Adrenal gland (tissue), 12 donors: ENCODE measurements around the gene KRTAP5-5. TPM values are rescaled to one million over a fixed set of nuclear protein-coding genes. Genes with fewer than 3 reads are reported as not detected.
"Not testable (repeated sequence)": the region's sequence is repeated elsewhere in the genome, so short reads cannot be mapped to it uniquely, and the experiment has no call there.

Source experiments
- DNase-seq, 7 donors: peaks; one replicate each; pipeline ENCODE4 v3.0.0-alpha.2; 2019 to 2020
- H3K27ac ChIP-seq, 5 donors: fragments of 200-600 bp; sonication (generic) in 4 of 5; 1 replicate in 3 of 5; 2 replicates in 2 of 5; pipeline versions ENCODE4 v1.5.1 to v1.8.0; 2016 to 2020; ENCODE audit warnings: mild to moderate bottlenecking in 1 of 5
- H3K27me3 ChIP-seq: fragments of 200-600 bp; 2 replicates; pipeline ENCODE4 v1.8.0; 2021
- H3K36me3 ChIP-seq, 2 donors: fragments of 200-600 bp; replicated peaks in 1 of 2; 1 replicate in 1 of 2; 2 replicates in 1 of 2; pipeline versions ENCODE4 v1.5.1 to v1.8.0; 2018 to 2022
- H3K4me1 ChIP-seq, 2 donors: fragments of 200-600 bp; replicated peaks in 1 of 2; 1 replicate in 1 of 2; 2 replicates in 1 of 2; pipeline versions ENCODE4 v1.5.1 to v1.8.0; 2018 to 2021
- H3K4me3 ChIP-seq, 4 donors: fragments of 200-600 bp; sonication (generic) in 3 of 4; one replicate each; pipeline ENCODE4 v1.5.1; 2016 to 2018
- H3K9me3 ChIP-seq, 3 donors: fragments of 200-600 bp; sonication (generic) in 1 of 3; replicated peaks in 1 of 3; 1 replicate in 2 of 3; 2 replicates in 1 of 3; pipeline versions ENCODE4 v1.5.1 to v1.8.0; 2016 to 2021
- CTCF ChIP-seq, 6 experiments: fragments of 450-650 bp in 4 of 6; fragments of 200-600 bp in 2 of 6; sonication (generic) in 1 of 6; IDR thresholded peaks; 1 replicate in 5 of 6; 2 replicates in 1 of 6; pipeline versions ENCODE4 v1.5.1 to v1.8.0; 2016 to 2021; ENCODE audit warnings: antibody characterized with exemption in 6 of 6, mild to moderate bottlenecking in 2 of 6, moderate library complexity in 1 of 6
- POLR2A ChIP-seq, 2 donors: fragments of 450-650 bp; IDR thresholded peaks; one replicate each; pipeline ENCODE4 v1.6.1; 2017; ENCODE audit warnings: antibody characterized with exemption in 2 of 2, mild to moderate bottlenecking in 2 of 2, moderate library complexity in 1 of 2
- WGBS, 4 donors: extraction: QIAGEN DNeasy Blood & Tissue Kit in 2 of 4; methylation state at CpG; one replicate each; pipeline versions ENCODE4 v1.1.5 to v1.1.7; 2013 to 2017; 5-methylcytosine and 5-hydroxymethylcytosine counted together
- intact Hi-C, 2 donors: fragments of 100-400 bp; cut with DNase I; formaldehyde crosslinking; loops; one replicate each; pipeline versions ENCODE4 v1.14.1 to v1.15.0; 2022 to 2023
- polyA plus RNA-seq, 3 donors: library from polyadenylated mRNA; stranded (reverse); fragments of 200-250 nt in 2 of 3; fragments of 350-450 nt in 1 of 3; fragmentation: Illumina TruSeq in 1 of 3; extraction: RNeasy Lipid Tissue Mini Kit (QIAGEN cat#74804) in 1 of 3; gene quantifications; one replicate each; pipeline ENCODE4 v1.2.3, GENCODE V29; 2013 to 2014
- total RNA-seq, 9 donors: library from RNA; depleted of rRNA in 4 of 9; stranded (reverse); fragments of >200 nt in 4 of 9; fragments of 120-200 nt in 1 of 9; fragmentation: NEBNext Ultra II Directional in 1 of 9; extraction: Animal tissue kit (Norgen Biotek cat#: 25700) in 1 of 9; gene quantifications; one replicate each; pipeline versions ENCODE4 v1.1.0 to v1.2.4, GENCODE V29; 2013 to 2023
- donor health status: healthy with polysubstance abuse.
- donor health status: Bipolar disorder and iron deficiency.
- donor health status: DM: yes; HTN: yes; CAD: no.
- donor health status: DM: no; HTN: no; CAD: no.
- donor health status: DM: no; HTN: no; CAD: no.
- donor health status: DM: yes; HTN: yes; CAD: no.

The KRTAP5-5 gene
- total and polyA plus RNA-seq, 12 donors, result not detected

- intact Hi-C loops, result no loop called here
- H3K27me3 ChIP-seq, result no peaks in the 10 kb centered on the region
- H3K36me3 ChIP-seq, result no peaks in the 10 kb centered on the region
- H3K27ac ChIP-seq, result no peak overlapping the region
- TF ChIP-seq CTCF (IDR thresholded peaks at IDR 0.05), result no peak
- no peak for TF ChIP-seq POLR2A (IDR thresholded peaks at IDR 0.05)
- no peak overlapping the region for H3K4me3 ChIP-seq
- 58 to 90% (median 68%) methylated on average over 1 of the region's 1 CpG for WGBS, 4 donors
- DNase-seq, result no peak
- H3K4me1 ChIP-seq, result no peaks in the 10 kb centered on the region
- H3K9me3 ChIP-seq, result no peaks in the 10 kb centered on the region
Measured at GRCh38 chr11:1603629-1604028, 25.9 kb upstream of the KRTAP5-5 start.

DNA sequence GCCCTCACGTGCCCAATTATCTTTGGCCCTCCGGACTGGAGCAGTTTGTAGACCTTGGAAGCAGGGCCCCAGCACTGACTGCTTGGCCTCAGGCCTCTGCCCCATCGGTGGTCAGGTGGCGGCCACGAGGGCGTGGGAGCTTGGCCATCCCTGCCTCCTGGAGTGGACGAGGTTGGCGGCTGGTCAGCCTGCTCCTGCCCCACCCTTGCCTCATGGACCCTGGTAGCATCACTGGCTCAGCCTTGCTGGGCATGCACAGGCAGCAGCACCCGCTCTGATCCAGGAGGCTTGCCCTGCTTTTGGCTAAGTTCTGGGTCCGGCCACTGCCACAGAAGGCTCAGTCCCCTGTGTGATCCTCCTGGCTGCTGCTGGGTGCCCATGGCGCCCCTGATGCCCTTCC, 25.4 kb upstream of the KRTAP5-5 start:
- no peak for DNase-seq
- 84 to 90% (median 87%) methylated on average over 7 to 11 of the region's 11 CpGs for WGBS, 4 donors

DNA sequence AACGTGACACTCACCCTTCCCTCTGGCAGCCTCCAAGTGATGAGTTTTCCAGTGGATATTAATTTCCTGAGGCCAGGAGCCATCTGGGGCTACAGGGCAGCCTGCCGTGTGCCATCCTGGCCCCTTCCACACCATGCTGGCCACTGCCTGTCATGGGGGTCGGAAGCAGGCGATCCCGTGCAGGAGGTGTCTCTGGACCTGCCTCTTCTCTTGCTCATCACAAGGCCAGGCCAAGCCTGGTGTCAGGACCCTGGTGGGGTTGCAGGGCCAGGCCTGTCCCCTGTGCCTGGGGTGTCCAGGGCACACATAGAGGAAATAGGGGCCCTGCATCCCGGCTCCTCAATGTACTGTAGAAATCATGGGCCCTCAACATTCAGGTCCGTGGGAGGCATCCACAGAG, 24.9 kb upstream of the KRTAP5-5 start:
- Histone ChIP-seq H3K4me1 (no peaks in the 10 kb centered on the region), H3K4me3 (no peak overlapping the region), H3K27ac (no peak overlapping the region), H3K27me3 (no peaks in the 10 kb centered on the region), H3K9me3 (no peaks in the 10 kb centered on the region), H3K36me3 (no peaks in the 10 kb centered on the region)
- no peak for TF ChIP-seq CTCF (IDR thresholded peaks at IDR 0.05)
- TF ChIP-seq POLR2A (IDR thresholded peaks at IDR 0.05), result no peak
- WGBS, 4 donors, result 73 to 81% (median 78%) methylated on average over 4 to 7 of the region's 7 CpGs
- intact Hi-C loops, result no loop called here
- no peak for DNase-seq

More for the DNA sequence above, 25.4 kb upstream of the KRTAP5-5 start:
- TF ChIP-seq CTCF (IDR thresholded peaks at IDR 0.05) (no peak), POLR2A (IDR thresholded peaks at IDR 0.05) (no peak)
- intact Hi-C loops, result no loop called here
- Histone ChIP-seq H3K4me1 (no peaks in the 10 kb centered on the region), H3K36me3 (no peaks in the 10 kb centered on the region), H3K4me3 (no peak overlapping the region), H3K27me3 (no peaks in the 10 kb centered on the region), H3K9me3 (no peaks in the 10 kb centered on the region), H3K27ac (no peak overlapping the region)

- H3K36me3 ChIP-seq, H3K4me3 ChIP-seq, H3K9me3 ChIP-seq, H3K27me3 ChIP-seq, intact Hi-C loops, H3K4me1 ChIP-seq, DNase-seq, H3K27ac ChIP-seq: not testable (repeated sequence)
- WGBS, 4 donors, result 77 to 80% (median 78%) methylated on average over 13 of the region's 13 CpGs
Measured at GRCh38 chr11:1605923-1606322, 23.7 kb upstream of the KRTAP5-5 start.

DNA sequence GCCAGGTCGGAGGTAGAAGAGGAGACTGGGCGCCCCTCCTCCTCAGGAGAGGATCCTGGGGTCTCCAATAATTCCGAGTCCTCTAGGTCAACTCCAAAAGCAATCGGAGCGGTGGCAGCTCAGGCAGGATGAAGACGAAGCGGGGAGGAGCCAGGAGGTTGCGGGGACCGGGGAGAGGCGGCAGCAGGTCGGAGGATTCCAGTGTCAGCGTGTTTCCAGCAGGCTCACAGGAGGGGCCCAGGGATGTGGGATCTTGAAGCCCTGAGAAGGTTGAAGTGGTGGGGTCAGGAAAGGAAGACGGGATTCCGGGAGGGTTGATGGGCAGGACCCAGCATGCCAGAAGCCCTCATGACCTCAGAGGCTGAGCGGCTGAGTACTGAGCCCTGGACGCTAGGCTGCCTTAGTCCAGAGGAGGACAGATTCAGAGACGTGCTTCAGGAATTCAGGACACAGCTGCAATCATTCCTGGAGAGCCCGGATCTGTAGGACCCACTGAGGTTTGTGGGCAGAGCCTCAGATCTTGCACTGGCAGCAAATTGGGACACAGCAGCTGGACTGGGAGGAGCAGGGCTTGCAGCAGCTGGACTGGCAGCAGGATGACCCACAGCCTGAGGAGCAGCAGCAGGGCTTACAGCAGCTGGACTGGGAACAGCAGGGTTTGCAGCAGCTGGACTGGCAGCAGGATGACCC, 22.3 kb upstream of the KRTAP5-5 start:
- H3K27me3 ChIP-seq, H3K4me3 ChIP-seq, H3K9me3 ChIP-seq, H3K36me3 ChIP-seq, intact Hi-C loops, H3K27ac ChIP-seq, DNase-seq, H3K4me1 ChIP-seq: not testable (repeated sequence)
- WGBS, 4 donors, result 36 to 53% (median 45%) methylated on average over 17 to 18 of the region's 18 CpGs

- H3K4me3 ChIP-seq, H3K36me3 ChIP-seq, intact Hi-C loops, H3K9me3 ChIP-seq, DNase-seq, H3K4me1 ChIP-seq, H3K27ac ChIP-seq, H3K27me3 ChIP-seq: not testable (repeated sequence)
- 39 to 55% methylated on average over 5 of the region's 5 CpGs; no CpG with 5 or more reads in 2 of the 4 donors for WGBS, 4 donors
Measured at GRCh38 chr11:1607901-1608300, 21.7 kb upstream of the KRTAP5-5 start.
